HG03378 (cell line): Measurements from ENCODE around the gene PDLIM5.
A peak's percentile ranks its signal among the peaks of the same experiment; 100 is the strongest.

ENCODE experiments used
- ATAC-seq: cut with Tn5 transposase; IDR thresholded peaks from one replicate; pipeline ENCODE4 v1.9.1; 2021; ENCODE audit warnings: mild to moderate bottlenecking, moderate library complexity; ENCODE audit not compliant: unreplicated experiment

PDLIM5 gene

DNA sequence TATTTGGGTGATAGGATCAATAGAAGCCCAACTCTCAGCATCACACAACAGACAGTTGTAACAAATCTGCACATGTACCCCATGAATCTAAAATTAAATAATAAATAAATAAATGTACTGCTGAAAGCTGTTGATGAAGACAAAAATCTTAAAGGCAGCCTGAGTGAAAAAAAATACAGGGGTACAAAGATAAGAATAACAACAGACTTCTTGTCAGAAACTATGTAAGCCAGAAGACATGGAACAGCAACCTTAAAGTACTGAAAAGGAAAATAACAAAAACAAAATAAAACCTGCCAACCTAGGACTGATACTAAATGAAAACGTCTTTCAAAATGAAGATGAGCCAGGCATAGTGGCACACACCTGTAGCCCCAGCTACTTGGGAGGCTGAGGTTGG, 25.0 kb upstream of the PDLIM5 start:
- ATAC-seq = no peak

DNA sequence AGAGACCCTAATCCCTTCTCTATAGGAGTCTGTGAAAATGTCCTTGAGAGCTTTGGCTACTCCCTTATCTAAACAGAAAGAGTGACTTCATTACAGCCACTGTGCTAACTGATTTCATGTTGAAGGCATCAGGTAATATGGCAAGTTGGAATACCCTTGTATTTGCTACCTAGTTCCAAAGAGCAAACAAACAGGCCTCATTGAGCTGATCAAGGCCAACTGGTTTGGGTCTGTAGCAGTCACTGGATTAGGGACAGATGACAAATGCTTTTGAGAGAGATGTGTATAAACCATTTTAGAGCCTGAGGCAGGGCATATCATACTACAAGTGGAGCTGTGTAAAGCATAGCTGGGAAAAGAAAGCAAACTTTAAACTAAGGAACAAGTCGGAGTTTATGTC, 22.9 kb upstream of the PDLIM5 start:
- ATAC-seq = no peak

DNA sequence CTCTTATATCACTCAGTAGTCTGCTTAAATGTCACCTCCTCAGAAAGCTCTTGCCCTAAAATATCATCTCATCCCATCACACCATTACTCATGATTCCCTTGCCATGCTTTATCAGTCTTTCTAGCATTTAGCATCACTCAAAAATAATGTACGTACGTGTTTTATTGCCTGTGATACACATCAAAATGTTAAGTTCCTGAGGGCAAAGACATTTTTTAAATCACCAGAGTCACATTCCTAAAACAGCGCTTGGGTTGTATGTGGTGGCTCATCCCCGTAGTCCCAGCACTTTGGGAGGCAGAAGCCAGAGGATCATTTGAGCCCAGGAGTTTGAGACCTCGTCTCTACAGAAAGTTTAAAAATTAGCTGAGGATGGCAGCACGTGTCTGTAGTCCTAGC, 21.3 kb upstream of the PDLIM5 start:
- ATAC-seq = no peak

DNA sequence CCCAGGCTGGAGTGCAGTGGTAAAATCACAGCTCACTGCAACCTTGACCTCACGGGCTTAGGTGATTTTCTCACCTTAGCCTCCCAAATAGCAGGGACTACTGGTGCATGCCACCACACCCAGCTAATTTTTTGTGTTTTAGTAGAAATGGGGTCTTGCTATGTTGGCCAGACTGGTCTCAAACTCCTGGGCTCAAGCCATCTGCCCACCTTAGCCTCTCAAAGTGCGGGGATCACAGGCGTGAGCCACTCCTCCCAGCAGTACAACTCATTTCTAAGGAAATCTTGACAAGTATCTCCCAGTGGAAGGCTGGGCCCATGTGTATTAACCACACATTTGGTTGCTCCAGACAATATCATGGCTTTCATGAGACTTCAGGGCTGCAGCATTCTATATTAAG, 20.4 kb upstream of the PDLIM5 start:
- no peak for ATAC-seq

DNA sequence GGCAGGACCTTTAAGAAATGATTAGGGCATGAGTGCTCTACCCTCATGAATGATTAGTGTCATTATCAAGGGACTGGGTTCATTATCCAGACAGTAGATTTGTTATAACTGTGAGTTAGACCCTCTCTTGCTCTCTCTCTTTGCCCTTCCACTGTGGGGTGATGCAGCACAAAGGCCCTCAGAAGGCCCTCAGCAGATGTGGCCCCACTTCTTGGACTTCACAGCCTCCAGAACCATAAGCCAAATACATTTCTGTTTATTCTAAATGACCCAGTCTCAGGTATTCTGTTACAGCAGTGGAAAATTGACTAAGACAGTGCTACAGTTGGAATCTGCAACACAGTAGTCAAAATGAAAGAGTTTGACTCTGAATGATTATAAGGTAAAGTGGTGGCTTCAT, 17.2 kb upstream of the PDLIM5 start:
- ATAC-seq = no peak

DNA sequence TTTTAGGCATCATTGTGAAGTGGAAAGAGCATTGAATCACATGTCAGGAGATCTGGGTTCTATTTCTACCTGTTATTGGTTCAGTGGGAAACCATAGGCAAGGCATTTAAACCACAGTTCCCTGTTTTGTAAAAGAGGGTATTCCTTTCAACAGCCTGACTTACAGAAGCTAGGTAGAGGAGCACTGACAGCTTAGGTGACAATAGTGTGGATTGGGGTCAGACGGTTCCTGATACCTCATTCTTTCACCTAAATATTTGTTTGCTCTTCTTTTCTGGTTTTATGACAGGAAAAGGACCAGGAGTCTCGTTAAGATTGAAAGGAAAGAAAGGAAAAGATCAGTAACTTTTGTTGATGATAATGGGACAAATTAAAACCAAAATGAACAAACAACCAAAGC, 15.9 kb upstream of the PDLIM5 start:
- ATAC-seq = no peak

DNA sequence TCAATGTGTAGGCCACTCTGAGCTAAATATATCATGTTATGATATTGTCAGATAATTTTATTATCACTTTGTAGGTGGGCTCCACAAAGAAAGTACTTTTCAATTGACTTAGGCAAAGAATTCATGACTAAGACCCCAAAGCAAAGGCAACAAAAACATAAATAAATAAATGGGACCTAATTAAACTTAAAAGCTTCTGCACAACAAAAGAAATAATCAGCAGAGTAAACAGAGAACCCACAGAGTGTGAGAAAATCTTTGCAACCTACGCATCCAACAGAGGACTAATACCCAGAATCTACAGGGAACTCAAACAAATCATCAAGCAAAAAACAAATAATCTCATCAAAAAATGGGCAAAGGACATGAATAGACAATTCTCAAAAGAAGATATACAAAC, 15.2 kb upstream of the PDLIM5 start:
- ATAC-seq = no peak

DNA sequence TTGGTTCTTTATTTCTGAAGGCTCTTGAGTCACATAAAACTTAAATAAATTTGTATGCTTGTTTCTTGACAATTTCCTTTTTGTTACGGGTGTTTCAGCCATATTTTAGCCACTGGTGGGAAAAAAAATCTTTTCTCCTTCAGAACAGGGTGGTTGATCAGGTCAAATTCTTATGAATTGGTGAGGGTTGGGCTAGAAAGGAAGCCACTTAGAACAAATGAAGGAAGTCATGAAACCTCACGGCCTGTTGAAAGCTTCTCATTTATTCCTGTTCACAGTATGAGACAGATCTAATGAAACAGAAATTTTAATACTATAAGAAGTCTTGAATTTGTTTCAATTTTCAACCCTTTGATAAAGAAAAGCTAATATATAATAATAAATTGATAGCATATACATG, 12.1 kb upstream of the PDLIM5 start:
- ATAC-seq = no peak

DNA sequence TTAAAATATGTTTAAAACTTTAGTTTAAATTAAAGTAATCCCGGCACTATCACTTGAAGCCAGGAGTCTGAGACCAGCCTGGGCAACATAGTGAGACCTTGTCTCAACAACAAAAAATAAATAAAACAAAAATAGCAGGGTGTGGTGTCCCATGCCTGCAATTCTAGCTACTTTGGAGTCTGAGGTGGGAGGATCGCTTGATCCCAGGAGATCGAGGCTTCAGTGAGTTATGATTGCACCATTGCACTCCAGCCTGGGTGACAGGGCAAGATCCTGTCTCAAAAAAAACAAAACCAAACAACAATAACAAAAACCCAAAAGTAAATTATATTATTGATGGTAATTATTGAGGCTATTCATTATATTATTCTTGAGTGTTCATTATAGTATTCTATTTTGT, 9.9 kb upstream of the PDLIM5 start:
- no peak for ATAC-seq

DNA sequence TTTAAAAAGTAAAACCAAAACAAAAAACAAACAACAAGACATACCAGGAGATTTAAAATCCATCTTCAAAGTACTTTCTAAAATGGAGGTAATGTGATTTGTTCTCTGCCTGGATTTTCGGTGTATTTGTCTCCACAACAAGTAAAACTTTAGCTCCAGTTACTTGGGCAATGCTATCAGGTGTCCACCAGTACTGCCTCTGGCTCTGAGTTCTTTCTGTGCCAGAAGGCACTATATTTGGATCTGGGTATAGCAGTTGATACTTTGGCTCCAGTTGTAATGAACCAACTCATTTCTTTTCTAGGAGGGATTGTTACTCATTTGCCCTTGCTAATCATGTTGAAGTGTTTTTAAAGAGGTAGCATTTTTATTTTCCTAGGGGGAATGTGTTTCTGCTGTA, 9.5 kb upstream of the PDLIM5 start:
- ATAC-seq = no peak

DNA sequence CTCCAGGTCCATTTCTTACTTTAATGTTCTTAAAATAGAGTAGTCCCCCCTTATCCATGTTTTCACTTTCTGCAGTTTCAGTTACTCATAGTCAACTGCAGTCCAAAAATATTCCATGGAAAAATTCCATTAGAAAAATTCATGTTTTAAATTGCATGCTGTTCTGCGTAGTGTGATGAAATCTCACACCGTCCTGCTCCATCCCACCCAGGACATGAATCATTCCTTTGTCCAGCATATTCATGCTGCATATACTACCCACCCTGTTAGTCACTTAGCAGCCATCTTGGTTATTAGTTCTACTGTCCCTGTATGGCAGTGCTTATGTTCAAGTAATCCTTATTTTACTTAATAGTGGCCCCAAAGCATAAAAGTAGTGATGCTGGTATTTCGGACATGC, 5.4 kb upstream of the PDLIM5 start:
- ATAC-seq = no peak

DNA sequence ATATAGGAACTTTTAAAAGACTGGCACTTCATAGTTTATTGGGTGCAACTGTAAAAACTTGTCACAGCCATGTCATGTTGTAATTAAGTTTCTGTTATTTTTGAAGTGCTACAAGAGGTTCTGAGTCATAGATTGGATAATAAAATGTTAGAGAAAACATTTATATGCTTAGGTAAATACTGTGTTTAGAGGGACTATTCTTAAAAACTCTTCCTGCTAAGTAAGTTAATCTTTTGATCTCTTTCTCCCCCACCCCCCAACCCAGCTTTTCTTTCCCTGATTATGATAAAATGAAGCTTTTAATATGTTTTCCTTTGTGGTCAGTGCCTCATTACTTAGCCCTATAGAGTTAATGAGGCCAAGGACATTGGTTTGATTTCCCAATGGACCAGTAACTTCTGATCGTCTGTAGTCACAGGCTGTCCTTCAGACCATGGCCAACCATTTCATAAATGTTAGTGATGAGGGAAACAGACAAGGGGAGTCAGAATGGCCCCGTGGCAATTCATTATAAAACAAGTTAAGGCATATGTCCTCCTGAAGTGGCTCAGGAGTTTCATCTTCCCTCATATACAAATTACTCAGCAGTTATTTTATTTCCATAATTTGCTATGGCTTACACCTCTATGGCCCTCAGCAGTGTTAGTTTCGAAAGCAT, 3.9 kb upstream of the PDLIM5 start:
- ATAC-seq = no peak

DNA sequence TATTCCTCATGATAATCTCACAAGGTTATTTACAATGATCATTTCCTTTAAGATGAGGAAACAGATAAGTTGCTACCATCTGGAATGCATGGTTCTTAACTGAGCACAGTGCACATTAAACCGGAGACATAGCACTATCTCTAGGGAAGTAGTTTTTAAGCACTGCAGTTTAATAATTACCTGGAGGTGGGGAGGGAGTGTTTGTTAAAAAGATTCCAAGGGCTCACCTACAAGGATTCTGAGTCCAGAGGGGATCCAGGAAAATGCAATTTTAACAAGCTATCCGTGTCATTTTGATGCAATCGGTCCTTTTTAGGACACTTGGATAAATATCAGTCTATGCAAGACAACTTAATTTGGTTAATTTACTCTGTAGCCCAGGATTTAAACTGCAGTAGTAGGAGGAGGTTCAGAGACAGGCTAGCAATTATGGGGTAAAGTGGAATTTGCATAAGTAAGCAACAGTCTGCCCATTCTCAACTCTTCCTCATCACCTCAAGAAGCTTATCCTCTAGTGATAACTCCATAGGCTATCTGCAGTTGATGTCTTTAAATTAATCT, 2.8 kb upstream of the PDLIM5 start:
- no peak for ATAC-seq

DNA sequence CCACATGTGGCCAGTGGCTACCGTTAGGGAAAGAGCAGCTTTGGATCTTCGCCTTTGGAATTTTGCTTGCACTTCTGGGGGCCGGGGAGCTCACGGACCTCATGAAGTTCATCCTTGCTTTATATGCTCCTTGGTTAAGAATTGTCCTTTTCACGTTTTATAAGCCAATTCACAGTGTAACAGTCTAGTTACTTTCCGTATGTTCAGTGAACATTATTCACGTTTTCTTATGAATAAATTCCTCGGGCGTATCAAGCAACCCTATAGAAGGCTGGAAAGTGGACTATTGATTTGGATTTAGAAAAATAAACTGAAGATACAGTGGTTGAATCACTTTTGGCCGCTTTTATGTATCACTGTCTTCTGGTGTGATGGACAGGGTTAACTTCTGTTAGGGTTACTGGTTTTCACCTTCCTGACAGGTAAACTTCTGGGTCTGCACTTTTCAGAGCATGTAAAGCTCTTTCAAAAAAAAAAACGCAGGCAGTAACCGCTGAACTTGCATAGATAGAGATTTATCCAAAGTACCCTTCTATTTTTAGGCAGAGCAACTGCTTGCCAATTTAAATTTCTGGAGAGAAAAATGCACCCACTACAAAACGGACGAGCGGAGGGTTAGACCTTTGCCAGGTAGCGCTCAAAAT, 569 bp upstream of the PDLIM5 start:
- ATAC-seq = no peak

DNA sequence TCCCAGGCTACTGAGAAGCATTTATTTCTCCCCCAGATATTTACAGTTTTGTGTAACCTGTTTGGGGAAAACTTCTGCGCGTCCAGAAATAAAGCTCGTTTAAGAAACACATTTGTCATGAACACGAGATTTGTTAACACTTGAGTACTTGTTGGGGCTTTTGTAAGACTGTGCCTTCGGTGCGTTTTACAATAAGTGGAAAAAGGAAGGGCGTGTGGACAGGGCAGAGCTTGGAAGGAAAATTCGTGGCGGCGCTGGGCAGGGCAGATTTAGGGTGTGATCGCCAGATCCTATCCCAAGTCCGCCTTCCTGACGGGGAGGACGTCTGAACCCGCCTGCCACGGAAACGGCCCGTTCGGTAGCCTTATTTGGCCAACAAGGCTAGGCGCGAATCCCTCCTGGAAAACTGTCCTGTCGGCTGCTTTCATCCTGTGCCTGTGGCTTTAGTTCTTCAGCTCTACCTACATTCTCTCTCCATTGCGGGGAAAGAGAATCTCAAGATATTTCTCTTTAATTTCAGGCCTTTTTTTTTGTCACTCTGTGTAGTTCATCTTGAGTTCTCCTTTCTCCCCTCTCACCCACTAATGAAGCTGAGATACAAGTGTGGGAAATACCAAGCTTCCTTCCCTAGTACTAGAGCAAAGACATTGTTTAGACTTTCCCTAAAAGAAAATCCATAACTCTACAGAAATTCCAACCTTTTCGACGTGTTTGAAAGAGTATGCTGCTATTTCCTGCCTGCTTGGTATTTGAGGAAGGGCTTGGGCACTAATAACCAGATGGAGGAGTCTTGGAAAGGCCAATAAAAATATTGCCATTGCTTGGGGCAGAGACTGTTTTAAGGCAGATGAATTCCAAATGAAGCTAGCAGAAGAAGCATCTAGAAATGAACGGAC, 982 bp downstream of the PDLIM5 start:
- ATAC-seq = peak; percentile 8

DNA sequence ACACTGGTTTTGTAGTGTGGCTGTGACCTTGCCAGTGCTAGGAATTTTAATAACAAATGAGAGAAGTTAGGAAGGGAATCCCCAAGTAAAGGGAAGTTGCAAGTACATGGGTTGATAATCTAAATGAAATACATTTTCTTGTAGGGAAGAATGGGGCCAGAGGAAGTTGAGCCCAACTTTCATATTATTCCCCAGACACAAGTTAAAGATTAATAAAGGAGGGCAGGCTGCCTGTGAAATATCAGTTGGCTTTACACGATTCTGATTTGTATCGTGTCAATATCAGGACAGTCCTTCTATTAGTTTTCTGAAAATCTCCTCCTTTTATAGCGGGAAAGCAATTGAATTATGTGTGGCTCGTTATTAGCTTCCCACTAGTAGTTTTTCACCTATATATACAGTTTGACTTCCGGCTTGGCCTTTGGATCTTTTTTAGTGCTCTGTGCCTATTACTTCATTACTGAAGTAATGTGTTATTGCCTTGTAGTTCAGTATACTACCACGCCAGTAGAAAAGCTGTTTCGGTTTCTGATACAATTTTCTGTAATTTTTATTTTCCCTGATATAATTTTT, 1.7 kb downstream of the PDLIM5 start:
- ATAC-seq = no peak

DNA sequence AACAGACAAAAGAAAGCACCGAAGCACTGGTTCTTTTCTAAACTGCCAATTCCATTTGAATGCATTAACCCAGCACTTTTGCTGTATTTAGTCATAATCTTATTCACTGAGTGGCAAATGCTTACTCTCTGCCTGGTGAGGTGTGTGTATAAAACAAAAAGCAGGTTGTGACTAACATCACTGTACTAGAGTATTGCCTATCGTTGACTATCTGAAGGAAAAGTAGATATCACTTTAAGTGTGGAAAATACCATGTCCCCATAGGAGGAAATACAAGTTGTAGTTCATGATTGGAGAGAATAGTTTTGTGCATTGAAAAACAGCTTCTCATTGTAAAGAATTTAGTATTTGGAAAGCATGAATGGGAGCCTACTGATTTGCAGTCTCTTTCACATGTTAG, 2.7 kb downstream of the PDLIM5 start:
- no peak for ATAC-seq

DNA sequence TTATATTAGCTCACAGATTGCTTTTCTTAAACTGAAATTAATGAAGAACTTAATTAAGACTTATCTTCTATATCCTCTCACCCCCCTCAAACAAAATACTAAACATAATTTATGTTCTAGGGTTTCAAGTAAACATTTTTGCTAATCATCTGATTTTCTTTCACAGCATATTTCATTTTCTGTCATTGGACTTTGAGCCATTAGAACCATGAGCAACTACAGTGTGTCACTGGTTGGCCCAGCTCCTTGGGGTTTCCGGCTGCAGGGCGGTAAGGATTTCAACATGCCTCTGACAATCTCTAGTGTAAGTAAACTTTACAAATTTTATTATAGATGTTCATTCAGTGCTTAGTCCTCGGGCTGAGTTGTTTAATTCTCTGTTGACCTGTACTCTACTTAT, 3.3 kb downstream of the PDLIM5 start:
- ATAC-seq = no peak

DNA sequence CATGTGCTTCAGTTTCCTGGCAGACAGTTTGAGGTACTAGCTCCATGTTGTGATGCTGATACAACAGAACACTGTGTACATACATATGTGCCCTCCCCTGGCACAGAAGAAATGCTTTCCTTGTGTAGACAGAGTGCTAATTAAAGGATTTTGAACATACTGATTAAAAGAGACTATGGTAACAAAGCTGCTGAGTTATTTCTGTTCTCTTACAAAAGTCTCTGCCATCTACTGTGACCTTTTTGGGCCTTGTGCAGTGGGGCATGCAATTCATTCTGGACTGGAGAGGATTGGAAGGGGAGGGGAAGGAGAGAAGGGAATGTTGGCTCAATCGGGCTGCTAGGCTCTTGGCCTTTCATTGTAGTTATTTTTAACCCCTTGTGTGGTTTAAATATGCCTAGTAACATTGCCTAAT, 6.0 kb downstream of the PDLIM5 start:
- no peak for ATAC-seq

DNA sequence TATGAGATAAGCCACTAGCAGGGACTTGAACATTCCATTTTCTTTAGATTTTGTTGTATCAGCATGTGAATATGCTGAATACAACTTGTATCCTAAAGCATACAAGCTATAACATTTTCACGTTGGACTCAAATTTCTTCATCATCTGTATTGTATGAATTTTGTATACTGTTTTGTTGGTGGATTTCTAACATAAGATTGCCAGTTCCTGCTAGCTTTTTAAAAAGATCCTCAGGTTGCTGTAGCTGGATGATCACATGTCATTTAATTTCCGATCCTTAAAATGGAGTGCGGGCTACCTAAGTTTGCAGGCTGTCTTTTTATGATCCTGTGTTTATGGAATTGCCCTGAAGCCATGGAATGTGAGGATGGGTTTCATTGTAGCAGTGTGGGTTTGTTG, 6.9 kb downstream of the PDLIM5 start:
- no peak for ATAC-seq

DNA sequence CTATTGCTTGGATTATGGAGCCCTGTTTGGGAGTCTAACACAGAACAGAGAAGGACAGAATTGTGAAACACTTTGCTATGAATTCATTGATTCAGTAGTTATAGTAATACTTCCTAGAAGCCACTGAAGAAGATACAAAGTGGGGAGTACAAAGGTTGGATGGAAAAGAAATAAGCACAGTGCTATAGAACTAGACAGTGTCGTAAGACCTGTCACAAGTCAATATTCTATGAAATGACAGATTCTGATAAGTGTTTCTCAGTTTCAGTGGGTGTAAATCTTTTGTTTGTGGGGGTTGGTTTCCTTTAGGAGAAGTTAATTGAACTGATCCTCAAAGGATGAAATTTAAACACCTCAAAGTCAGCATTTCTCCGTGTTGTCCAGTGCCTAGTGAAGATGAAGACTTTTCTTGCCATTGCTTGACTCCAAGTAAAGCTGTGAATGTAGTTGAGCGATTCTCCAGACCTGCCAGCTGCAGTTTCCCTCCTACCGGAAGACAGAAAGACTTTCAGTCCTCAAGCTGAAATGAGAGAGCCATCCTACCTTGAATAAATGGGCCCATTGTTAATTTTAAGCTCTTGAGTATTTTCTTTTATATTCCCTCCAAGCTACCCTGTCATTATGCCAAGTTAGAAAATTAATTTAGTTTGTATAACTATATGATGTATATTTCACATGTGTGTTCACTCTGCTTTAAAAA, 7.9 kb downstream of the PDLIM5 start:
- no peak for ATAC-seq
